ENCODE measurements around the gene TUBGCP6.

Gene TUBGCP6

GRCh38 chr22:50226063-50226874, 18.6 kb downstream of the TUBGCP6 start:
- Histone ChIP-seq H3K4me2 (ENCODE audit: low read length) (no peak overlapping the region), H3K4me1 (ENCODE audit: control insufficient read depth, insufficient read depth, low read length) (no peaks in the 10 kb centered on the region), H3K27me3 (ENCODE audit: control insufficient read depth, insufficient read depth, low read length) (no peaks in the 10 kb centered on the region), H3K36me3 (ENCODE audit: insufficient read depth, low read length) (peaks cover 50% of the 10 kb centered on the region), H3K9ac (ENCODE audit: low read depth, low read length) (no peak overlapping the region), H3K4me3 (ENCODE audit: low read length) (no peak overlapping the region), H3K9me3 (replicated peaks; ENCODE audit: low read length) (no peaks in the 10 kb centered on the region)

DNA sequence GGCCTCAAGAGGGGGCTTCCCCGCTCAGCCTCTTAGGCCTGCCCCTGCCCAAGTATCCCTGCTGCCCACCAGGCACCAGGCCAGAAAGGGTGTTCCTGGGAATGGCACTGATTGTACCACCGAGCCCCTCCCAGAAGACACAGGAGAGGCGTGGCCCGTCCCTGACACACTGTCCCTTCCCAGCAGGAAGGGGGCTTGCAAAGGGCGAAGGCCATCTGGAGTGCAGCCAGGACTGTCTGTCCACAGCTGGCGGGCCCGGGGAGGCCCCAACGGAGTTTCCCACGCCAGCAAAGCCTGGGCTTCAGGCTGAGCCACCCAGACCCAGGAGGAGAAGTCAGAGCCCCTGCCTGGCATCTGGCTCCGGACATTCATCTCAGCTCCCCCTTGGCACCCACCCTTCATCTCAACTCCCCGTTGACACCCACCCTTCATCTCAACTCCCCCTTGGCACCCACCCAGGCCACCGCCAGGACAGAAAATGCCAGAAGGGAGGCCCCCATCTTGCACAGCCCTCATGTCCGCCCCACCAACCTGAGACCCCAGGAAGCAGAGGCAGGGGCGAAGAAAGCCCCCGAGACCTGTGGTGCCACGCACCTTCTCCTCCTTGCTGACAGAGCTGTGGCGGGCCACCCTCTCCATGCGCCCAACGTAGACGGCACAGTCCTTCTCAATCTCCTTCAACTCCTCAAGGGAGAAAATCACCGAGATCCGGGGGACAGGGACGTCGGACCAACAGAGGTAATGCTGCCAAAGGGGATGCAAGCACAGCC, 19.4 kb downstream of the TUBGCP6 start:
- no peak overlapping the region for H3K4me3 ChIP-seq (ENCODE audit: low read length)

DNA sequence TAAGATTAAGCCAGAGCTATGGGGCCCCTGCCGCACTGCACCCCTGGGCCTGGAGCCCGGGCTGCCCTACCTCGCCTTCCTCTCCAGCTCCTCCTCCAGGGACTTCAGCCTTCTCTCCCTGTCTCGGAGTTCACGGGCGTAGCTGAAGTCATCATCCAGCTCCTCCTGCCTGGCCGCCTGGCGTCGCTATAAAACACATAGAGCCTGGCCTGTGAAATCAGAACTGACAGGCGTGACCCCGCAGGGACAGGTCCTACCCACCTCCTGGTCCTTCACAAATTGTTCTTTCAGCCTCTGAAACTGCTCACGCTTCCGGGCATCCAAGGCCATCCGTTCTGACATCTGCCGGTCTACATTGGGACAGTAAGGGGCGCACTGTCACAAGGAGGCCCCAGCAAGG, 20.8 kb downstream of the TUBGCP6 start:
- Histone ChIP-seq H3K9me3 (replicated peaks; ENCODE audit: low read length) (no peaks in the 10 kb centered on the region), H3K36me3 (ENCODE audit: insufficient read depth, low read length) (peaks cover 65% of the 10 kb centered on the region), H3K27me3 (ENCODE audit: control insufficient read depth, insufficient read depth, low read length) (no peaks in the 10 kb centered on the region), H3K4me1 (ENCODE audit: control insufficient read depth, insufficient read depth, low read length) (peaks cover 3% of the 10 kb centered on the region), H3K4me3 (ENCODE audit: low read length) (no peak overlapping the region), H3K4me2 (ENCODE audit: low read length) (no peak overlapping the region), H3K9ac (ENCODE audit: low read depth, low read length) (no peak overlapping the region)

More for the DNA sequence above, 19.4 kb downstream of the TUBGCP6 start:
- peaks cover 59% of the 10 kb centered on the region for H3K36me3 ChIP-seq (ENCODE audit: insufficient read depth, low read length)
- H3K9ac ChIP-seq (ENCODE audit: low read depth, low read length), result no peak overlapping the region
- no peaks in the 10 kb centered on the region for H3K27me3 ChIP-seq (ENCODE audit: control insufficient read depth, insufficient read depth, low read length)
- H3K9me3 ChIP-seq (replicated peaks; ENCODE audit: low read length), result no peaks in the 10 kb centered on the region
- no peaks in the 10 kb centered on the region for H3K4me1 ChIP-seq (ENCODE audit: control insufficient read depth, insufficient read depth, low read length)
- H3K4me2 ChIP-seq (ENCODE audit: low read length), result no peak overlapping the region

DNA sequence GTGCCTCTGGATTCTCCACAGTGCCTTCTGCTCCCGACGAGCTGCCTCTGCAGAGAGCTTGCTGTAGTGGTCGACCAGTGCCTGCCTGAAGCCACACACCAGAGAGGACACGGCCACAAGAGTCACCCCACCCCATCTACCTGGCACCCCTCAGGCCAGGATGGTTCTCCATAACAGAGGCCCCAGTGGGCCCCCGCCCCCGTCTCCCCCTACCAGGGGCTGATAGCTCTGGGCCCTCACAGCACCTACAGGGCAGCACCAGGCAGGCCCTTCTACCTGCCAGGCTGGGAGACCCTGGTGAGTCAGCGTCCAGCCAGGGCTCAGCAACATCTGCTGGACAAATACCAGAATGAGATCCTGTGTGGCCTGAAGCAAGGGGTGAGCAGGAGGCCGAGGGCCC, 22.3 kb downstream of the TUBGCP6 start:
- Histone ChIP-seq H3K9ac (ENCODE audit: low read depth, low read length) (no peak overlapping the region), H3K4me1 (ENCODE audit: control insufficient read depth, insufficient read depth, low read length) (peaks cover 3% of the 10 kb centered on the region), H3K4me2 (ENCODE audit: low read length) (no peak overlapping the region), H3K36me3 (ENCODE audit: insufficient read depth, low read length) (peaks cover 77% of the 10 kb centered on the region), H3K4me3 (ENCODE audit: low read length) (no peak overlapping the region), H3K27me3 (ENCODE audit: control insufficient read depth, insufficient read depth, low read length) (no peaks in the 10 kb centered on the region), H3K9me3 (replicated peaks; ENCODE audit: low read length) (no peaks in the 10 kb centered on the region)

DNA sequence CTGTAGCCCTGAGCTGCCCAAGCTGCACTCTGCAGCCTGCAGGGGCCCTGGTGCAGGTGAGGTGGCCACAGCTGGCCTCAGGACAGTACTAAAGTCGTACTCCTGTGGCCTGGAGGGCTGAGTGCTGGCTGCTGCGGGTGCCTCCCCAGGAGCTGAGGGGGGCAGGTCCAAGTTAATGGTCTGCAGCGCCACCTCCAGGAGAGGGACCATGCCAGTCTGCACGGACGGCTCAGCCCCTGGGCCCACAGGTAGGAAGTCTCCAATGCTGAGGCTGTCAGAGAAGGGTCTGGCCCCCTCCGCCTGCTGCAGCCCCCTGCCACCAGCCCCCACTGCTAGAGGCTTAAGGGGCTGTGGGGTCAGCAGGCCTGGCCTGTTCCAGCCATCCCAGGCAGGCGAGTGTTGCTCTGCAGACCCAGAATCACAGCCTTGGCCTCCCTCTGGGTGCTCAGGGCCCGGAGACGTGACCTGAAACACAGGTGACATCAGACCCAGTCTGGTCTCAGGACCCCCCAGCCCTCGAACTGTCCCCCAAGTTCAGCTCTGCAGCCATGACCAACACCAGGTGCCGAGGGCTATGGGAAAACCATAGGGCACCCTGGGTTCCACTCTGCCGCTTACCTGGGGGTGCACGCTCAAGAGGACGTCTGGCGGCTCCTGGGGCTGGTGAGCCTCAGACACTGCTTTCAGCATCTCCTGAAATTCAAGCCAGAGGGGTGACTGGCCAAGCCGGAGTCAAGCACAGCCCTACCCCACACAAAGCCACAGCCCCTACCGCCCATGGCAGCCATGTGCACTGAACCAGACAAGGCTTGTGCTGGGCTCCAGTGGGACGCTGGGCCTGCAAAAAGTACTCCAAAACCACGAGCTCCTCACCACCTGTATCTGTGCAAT, 23.2 kb downstream of the TUBGCP6 start:
- H3K4me2 ChIP-seq (ENCODE audit: low read length), result no peak overlapping the region
- H3K36me3 ChIP-seq (ENCODE audit: insufficient read depth, low read length), result peaks cover 81% of the 10 kb centered on the region

DNA sequence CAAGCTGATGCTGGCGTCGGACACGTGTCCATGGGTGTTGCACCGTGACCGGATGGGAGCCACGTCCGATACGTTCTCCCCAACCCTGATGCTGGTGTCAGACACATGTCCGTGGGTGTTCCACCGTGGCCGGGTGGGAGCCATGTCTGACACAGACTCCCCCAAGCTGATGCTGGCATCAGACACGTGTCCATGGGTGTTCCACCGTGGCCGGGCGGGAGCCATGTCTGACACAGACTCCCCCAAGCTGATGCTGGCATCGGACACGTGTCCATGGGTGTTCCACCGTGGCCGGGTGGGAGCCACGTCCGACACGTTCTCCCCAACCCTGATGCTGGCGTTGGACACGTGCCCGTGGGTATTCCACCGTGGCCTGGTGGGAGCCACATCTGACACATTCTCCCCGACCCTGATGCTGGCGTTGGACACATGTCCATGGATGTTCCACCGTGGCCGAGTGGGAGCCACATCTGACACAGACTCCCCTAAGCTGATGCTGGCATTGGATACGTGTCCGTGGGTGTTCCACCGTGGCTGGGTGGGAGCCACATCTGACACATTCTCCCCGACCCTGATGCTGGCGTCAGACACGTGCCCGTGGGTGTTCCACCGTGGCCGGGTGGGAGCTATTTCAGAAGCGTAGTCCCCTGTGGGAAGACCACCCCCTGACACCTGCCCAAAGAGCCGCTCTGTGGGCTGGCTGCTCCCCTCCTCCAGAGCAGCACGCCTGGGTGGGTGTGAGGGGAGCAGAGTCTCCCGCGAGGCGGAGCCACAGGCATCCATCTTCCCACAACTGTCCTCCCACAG, 24.0 kb downstream of the TUBGCP6 start:
- H3K4me2 ChIP-seq (ENCODE audit: low read length), result no peak overlapping the region
- H3K4me3 ChIP-seq (ENCODE audit: low read length), result no peak overlapping the region
- H3K9me3 ChIP-seq (replicated peaks; ENCODE audit: low read length), result no peaks in the 10 kb centered on the region
- no peak overlapping the region for H3K9ac ChIP-seq (ENCODE audit: low read depth, low read length)
- peaks cover 86% of the 10 kb centered on the region for H3K36me3 ChIP-seq (ENCODE audit: insufficient read depth, low read length)
- H3K4me1 ChIP-seq (ENCODE audit: control insufficient read depth, insufficient read depth, low read length), result peaks cover 3% of the 10 kb centered on the region
- no peaks in the 10 kb centered on the region for H3K27me3 ChIP-seq (ENCODE audit: control insufficient read depth, insufficient read depth, low read length)

More for the DNA sequence above, 23.2 kb downstream of the TUBGCP6 start:
- no peak overlapping the region for H3K9ac ChIP-seq (ENCODE audit: low read depth, low read length)
- H3K4me3 ChIP-seq (ENCODE audit: low read length), result no peak overlapping the region
- H3K9me3 ChIP-seq (replicated peaks; ENCODE audit: low read length), result no peaks in the 10 kb centered on the region
- no peaks in the 10 kb centered on the region for H3K27me3 ChIP-seq (ENCODE audit: control insufficient read depth, insufficient read depth, low read length)
- peaks cover 3% of the 10 kb centered on the region for H3K4me1 ChIP-seq (ENCODE audit: control insufficient read depth, insufficient read depth, low read length)

DNA sequence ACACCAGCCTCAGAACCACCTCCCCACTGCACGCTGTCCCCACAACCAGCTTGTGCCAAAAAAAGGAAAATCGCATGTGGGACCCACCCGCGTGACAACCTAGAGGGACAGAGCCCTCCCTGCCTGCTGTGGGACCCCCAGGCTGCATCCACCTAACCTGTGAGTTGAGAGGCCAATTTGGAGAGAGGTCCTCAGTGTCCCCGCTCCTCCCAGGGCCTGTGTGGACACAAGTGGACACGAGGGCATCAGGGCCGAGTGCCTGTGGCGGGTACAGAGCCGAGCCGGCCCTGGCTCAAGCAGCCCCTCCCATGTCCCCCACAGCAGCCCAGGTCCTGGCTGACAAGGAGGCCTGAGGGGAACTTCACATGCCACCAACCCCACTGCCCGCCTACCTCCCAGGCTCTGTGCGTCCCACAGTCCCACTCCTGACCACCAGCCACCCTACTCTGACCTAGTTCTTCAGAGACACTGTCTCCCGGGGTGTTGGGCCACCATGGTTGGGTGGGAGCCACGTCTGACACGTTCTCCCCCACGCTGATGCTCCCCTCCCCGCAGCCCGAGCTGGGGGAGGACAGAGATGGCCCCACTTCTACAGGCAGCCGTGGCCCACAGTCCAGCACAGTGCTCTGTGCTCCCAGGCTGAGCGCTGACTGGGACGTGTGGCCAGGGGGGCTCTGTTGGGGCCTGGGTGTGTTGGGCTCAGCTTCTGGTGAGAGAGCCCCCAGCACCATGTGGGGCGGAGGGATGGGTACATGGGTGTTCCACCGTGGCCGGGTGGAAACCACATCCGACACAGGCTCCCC, 24.8 kb downstream of the TUBGCP6 start:
- Histone ChIP-seq H3K9me3 (replicated peaks; ENCODE audit: low read length) (no peaks in the 10 kb centered on the region), H3K4me1 (ENCODE audit: control insufficient read depth, insufficient read depth, low read length) (peaks cover 3% of the 10 kb centered on the region), H3K9ac (ENCODE audit: low read depth, low read length) (no peak overlapping the region), H3K4me3 (ENCODE audit: low read length) (no peak overlapping the region), H3K4me2 (ENCODE audit: low read length) (no peak overlapping the region), H3K27me3 (ENCODE audit: control insufficient read depth, insufficient read depth, low read length) (no peaks in the 10 kb centered on the region), H3K36me3 (ENCODE audit: insufficient read depth, low read length) (peaks cover 84% of the 10 kb centered on the region)

- Histone ChIP-seq H3K4me1 (ENCODE audit: control insufficient read depth, insufficient read depth, low read length) (peaks cover 3% of the 10 kb centered on the region), H3K4me3 (ENCODE audit: low read length) (no peak overlapping the region), H3K36me3 (ENCODE audit: insufficient read depth, low read length) (peaks cover 83% of the 10 kb centered on the region), H3K9me3 (replicated peaks; ENCODE audit: low read length) (no peaks in the 10 kb centered on the region), H3K27me3 (ENCODE audit: control insufficient read depth, insufficient read depth, low read length) (no peaks in the 10 kb centered on the region), H3K9ac (ENCODE audit: low read depth, low read length) (no peak overlapping the region), H3K4me2 (ENCODE audit: low read length) (no peak overlapping the region)
These were observed 25.7 kb downstream of the TUBGCP6 start for GRCh38 chr22:50218996-50219727.

DNA sequence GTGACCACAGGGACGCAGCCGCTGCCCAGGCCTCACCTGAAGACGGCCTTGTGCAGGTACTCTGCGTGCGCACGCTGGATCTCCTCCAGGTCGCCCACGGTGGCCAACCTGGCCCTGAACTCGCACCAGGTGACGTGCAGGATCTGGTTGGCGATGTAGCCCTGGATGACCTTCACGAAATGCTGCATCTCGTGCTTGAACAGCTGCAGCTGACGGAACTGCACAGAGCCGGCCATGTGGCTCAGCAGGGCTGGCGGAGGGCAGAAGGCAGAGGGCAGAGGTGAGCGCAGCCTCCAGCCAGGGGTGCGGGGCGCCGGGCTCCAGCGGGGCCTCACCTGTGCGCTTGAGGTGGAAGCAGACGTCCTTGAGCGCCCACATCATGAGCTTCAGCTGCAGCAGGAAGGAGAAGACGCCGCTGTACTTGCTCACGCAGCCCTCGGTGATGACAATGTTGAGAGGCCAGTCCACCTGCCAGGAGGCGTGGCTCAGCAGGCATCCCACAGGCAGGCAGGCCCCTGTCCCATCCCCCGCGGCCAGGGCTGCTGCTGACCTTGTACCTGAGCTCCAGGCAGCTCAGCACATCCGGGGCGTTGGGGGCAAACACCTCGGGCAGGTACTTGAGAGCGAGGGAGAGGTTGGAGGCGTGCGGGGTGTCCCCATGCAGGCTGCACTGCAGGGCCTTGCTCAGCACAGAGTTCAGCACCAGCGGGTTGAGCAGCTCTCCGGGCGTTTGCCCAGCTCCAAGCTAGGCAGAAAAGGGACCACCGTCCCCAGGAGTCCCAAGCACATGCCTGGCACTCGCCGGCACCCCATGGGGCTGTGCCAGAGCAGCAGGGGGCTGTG, 26.4 kb downstream of the TUBGCP6 start:
- no peak overlapping the region for H3K4me3 ChIP-seq (ENCODE audit: low read length)
- no peak overlapping the region for H3K9ac ChIP-seq (ENCODE audit: low read depth, low read length)
- H3K27me3 ChIP-seq (ENCODE audit: control insufficient read depth, insufficient read depth, low read length), result no peaks in the 10 kb centered on the region
- H3K9me3 ChIP-seq (replicated peaks; ENCODE audit: low read length), result no peaks in the 10 kb centered on the region
- H3K36me3 ChIP-seq (ENCODE audit: insufficient read depth, low read length), result peaks cover 78% of the 10 kb centered on the region
- H3K4me2 ChIP-seq (ENCODE audit: low read length), result no peak overlapping the region
- peaks cover 3% of the 10 kb centered on the region for H3K4me1 ChIP-seq (ENCODE audit: control insufficient read depth, insufficient read depth, low read length)
